ENCODE measurements around the gene PNMT. TPM values are rescaled to one million over a fixed set of nuclear protein-coding genes. Genes with fewer than 3 reads are reported as not detected.

PNMT gene
- total and polyA plus RNA-seq, 2 of the 8 experiments (the other 6 are each of a cell fraction or from before 2014, with no cell fraction given) = 5.6 to 10.9 TPM

DNA sequence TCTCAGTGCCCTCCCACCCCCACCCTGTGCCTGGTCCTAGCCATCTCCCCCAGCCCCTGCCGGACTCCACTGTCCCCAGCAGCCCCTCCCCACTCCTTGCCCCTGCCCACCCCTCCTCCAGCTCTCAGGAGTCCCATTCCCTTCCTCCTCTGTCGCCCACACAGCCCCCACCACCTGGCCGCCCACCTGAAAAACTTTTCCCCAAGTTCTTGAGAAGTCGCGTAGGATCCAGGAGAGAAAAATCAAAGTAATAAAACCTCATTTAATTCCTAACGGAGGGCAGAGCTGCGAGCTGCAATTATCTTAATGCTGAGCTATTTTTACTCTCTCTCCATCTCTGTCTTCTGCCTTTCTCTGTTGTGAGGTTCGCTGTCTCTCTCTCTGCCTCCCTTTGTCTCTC is 43.9 kb upstream of the PNMT start (continued):
- TF ChIP-seq TEAD4 (IDR thresholded peaks at IDR 0.05; ENCODE audit: low read depth, low read length) (no peak), ASH2L (IDR thresholded peaks at IDR 0.05; ENCODE audit: low read length) (no peak), POLR2AphosphoS5 (IDR thresholded peaks at IDR 0.05; ENCODE audit: low read depth, low read length) (no peak)
- TF ChIP-seq, protein P1, sequence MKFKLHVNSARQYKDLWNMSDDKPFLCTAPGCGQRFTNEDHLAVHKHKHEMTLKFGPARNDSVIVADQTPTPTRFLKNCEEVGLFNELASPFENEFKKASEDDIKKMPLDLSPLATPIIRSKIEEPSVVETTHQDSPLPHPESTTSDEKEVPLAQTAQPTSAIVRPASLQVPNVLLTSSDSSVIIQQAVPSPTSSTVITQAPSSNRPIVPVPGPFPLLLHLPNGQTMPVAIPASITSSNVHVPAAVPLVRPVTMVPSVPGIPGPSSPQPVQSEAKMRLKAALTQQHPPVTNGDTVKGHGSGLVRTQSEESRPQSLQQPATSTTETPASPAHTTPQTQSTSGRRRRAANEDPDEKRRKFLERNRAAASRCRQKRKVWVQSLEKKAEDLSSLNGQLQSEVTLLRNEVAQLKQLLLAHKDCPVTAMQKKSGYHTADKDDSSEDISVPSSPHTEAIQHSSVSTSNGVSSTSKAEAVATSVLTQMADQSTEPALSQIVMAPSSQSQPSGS (IDR thresholded peaks at IDR 0.05; ENCODE audit: low read length) = no peak
